Right renal pelvis (tissue), 4 donors: ENCODE measurements around the gene ARRDC4. TPM values are rescaled to one million over a fixed set of nuclear protein-coding genes. Genes with fewer than 3 reads are reported as not detected.

Source experiments
- DNase-seq, 4 donors: peaks; one replicate each; pipeline ENCODE4 v3.0.0-alpha.2; 2013; ENCODE audit warnings: low read depth in 4 of 4, low spot score in 3 of 4, missing footprints in 1 of 4
- polyA plus RNA-seq, 4 donors: library from polyadenylated mRNA; unstranded; fragments of 120-200 nt; gene quantifications; one replicate each; pipeline ENCODE4 v1.2.1, GENCODE V29; 2013; ENCODE audit not compliant: insufficient read length in 4 of 4

The ARRDC4 gene
- polyA plus RNA-seq, 4 donors = 25.5 to 38.9 (median 35.1) TPM

DNA sequence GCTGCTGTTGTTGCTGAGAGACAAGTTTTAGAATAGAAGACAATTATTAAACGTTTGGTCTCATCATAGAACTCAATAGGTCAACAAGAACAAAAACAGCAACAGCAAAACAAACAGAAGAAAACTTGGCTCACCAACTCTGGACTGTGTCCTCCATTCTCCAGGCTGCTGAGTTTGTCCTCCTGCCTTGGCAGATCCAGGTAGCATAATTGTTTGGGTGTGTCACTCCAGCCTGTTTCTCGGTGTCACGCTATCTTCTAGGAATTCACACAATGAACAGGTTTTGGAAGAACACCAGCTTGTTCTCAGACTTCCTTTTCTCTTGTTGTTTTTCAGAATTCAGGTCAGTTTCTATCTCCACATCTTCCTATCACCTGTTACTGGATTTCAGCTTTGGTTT, 34.7 kb downstream of the ARRDC4 start:
- DNase-seq = no peak

DNA sequence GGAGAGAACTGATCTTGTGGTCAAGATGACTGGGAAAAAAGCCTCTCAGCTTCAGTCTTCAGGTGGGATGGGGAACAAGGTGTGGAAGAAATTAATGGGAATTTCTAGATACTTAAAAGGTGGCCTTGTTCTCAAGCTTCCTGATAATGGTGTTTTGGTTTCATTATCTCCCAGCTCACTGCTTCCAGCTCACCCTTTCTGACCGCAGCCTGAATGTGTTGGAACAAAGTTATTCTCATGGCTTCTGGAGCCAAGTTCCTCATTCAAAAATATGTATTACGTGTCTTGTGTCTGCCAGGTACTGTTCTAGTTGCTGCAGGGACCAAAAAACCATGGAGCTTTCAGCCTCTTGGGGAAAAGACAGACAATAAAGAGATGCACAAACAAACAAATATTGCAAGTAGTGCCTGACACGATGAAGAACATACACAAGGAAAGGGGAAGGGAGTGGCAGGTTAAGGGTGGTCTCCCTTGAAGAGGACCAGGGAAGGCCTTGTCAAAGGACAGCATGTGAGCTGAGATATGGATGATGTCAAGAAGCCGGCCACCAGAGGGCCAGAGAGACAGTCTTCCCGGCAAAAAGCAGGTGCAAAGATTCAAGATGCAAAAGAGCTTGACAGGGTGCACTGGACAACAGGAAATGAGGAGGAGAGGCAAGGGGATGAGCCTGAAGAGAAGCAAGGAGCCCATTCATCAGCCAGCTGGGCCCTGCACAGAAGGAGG, 35.5 kb downstream of the ARRDC4 start:
- peak; percentile 10 to 20 (median 13) for DNase-seq

DNA sequence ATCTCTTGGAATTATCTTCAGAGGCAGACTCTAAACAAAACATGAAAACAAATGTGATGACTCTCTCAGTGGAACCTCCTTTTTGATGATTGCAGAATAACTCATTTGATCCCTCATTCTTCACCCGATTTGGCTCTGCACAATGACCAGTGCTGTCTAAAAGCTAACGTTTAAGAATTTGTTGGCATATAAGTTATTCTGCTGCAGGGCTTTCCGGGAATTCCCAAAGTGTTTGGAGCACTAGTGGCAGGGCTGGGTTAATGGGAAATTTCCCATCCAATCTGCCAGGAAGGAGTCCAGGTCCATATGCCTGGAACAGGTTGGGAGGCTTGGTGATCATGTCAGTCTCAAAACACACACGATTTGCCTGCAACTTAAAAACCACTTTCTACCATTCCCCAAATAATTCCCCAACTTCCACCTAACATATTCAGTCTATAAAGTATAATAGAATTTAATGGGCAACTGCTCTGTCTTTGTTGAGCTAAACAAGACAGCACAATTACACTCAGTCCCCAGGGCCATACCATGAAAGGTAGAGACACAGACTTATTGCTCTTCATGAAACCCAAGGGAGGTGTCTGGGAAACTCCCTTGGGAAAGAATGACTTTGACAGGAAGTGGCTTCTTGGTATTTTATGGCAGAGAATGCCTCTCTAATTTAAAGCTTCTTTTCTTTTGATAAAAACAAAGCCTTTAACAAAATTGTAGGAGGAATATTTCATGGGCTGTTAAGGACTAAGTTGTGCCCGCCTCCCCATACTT, 38.0 kb downstream of the ARRDC4 start:
- no peak for DNase-seq

DNA sequence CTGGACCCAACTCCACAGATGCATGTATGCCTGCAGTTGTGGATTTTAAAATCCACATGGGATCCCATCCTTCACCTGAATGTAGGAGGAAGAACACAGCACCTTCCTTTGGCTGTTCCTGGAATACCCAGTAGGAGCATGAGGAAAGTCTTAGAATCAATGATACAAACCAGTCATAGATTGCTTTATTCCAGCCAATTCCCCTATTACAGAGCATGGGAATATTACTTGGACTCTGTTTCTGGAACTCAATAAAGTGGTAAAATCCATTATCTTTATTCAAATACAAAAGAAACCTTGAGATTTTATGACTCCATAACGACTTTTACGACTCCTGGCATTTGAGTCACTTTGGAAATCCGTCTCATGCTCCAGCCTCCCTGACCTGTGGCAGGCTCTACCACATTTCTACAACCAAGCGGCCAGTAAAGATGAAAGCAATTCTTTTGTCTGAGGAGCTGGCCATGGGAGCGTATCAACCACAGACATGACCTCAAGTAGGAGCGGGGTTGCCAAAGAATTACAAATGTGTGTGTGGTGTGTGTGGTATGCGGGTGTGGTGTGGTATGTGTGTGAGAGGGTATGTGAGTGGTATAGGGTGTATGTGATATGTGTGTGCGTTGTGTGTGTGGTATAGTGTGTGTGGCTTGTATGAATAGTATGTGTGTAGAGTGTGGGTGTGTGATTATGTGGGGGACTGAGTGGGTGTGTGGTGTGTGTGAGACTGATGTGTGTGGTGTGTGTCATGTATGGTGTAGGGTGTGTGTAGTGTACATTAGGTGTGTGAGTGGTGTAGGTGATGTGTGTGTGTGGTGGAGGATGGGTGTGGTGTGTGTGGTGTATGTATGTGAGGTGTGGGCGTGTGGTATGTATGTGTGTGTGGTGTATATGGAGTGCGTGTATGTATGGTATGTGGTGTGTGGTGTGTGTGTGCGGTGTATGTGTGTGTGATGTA, 40.0 kb downstream of the ARRDC4 start:
- DNase-seq = no peak

DNA sequence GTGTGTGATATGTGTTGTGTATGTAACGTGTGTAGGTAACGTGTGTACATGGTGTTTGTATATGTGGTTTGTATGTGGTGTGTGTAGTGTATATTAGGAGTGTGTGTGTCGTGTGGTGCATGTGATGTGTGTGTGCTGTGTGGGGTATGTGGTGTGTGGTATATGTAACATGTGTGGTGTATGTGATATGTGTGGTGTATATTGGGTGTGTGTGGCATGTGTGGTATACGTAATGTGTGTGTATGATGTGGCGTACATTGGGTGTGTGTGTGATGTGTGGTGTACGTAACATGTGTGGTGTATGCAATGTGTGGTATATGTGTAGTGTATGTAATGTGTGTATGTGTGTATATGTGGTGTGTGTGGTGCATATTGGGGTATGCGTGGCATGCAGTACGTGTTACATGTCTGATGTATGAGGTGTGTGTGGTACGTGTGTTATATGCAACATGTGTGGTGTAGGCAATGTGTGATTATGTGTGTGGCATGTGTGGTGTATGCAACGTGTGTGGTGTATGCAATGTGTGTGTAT, 41.2 kb downstream of the ARRDC4 start:
- DNase-seq = no peak

DNA sequence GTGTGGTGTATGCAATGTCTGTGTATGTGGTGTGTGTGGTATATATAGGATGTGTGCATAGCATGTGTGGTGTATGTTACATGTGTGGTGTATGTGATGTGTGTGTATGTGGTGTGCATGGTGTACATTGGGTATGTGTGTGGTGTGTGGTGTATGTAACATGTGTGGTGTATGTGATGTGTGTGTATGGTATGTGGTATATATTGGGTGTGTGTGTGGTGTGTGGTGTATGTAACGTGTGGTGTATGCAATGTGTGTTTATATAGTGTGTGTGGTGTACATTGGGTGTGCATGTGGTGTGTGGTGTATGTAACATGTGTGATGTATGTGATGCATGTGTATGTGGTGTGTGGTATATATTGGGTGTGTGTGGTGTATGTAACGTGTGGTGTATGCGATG, 41.9 kb downstream of the ARRDC4 start:
- no peak for DNase-seq

DNA sequence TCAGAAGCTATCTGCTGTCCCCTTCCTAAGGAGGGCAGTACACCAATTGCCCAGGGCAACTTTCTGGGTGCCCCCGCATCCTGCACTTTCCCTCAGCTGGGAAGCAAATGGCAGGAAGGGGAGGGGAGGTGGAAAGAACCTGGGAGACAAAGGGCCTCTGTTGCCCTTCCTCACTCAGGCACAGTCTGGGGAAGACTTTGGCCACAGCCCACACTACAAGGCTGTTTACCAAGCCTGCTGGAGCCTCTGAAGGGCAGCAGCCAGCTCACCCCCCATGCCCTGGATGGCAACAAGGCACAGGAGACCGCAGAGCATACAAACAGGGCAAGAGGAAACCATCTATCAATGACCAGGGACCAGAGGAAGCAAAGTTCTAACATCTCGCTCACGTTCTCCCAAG, 42.4 kb downstream of the ARRDC4 start:
- DNase-seq = no peak

DNA sequence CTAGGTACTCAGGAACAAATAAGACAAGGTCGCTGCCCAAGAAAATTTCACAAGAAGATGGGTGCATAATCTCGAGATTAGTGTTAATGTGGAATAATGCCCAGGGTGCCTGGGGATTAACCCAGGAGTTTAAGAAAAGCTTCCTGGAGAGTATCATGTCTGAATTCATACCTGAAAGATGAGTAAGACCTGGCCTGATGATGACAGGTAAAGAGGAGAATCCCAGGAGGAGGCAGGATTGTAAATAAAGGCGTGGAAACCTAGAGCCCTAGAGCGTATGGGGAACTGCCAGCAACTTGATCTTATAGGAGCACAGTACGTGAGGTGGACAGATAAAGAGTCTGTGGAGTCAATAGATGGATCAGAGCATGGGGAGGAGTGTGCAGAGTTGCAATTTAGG, 43.0 kb downstream of the ARRDC4 start:
- no peak for DNase-seq

DNA sequence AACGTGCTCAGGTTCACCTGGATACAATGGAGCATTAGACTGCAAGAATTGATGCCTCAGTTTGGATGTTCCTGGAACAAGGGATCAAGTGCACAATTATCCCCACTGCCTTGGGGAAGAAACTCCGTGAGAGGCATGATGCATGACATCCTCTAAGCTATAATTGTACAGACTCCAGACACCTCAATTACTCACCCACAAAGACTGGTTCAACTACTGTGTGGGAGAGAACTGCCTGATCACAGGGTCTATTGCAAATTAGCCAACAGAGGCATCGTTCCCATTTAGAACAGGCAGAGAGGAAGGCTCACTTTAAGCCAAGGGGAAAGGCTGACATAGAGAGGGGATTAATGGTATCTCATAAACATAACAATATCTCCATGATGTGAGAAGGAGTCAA, 43.5 kb downstream of the ARRDC4 start:
- DNase-seq = no peak

DNA sequence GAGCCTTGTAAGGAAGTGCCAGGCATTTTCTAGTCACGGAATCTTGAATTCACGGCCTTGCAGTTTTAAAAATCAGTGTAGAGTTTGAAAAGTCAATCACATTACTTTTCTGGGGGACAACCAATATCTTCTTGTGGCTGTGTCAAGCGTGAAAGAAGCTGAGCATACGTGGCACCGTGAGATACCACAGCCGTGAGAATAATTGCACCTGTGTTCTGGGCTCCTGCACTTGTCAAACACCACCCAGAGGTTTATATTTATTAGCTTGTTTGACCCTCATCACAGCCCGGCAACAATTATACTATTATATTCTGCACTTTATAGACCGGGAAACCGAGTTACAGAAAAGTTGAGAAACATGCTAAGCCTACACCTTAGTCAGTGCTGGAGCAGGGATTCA, 45.2 kb downstream of the ARRDC4 start:
- DNase-seq = no peak

DNA sequence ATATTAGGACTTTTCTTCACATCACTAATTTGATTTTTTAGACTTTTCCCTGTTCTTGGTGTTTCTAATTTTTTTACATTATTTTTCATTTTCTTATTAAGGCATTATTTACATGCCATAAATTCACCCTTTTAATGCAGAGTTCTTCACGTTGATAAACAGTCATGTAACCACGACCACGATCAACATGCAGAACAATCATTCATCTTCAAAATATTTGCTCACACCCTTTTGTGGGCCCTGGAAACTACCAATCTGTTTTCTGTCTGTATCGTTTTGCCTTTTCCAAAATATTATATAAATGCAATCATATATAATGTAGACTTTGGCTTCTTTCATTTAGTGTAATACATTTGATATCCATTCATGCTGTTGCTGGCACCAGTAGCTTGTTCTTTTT, 48.7 kb downstream of the ARRDC4 start:
- no peak for DNase-seq

DNA sequence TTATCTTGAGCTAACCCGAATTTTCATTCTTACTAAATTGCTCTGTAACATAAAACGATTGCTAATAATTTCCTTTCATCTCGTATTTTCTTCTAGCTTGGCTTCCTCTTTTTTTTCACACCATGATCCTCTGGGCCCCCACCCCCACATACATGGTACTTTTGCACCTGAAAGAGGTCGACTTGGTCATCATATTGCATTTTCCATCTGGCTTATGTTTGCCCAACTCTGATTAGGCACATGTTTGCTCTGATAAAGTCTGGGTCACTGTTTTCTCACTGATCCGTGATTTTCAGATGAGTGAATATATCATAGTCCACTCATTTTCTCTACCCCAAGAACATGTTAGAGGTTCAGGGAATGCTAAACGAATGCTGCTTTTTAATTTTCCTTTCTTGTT, 49.5 kb downstream of the ARRDC4 start:
- no peak for DNase-seq

DNA sequence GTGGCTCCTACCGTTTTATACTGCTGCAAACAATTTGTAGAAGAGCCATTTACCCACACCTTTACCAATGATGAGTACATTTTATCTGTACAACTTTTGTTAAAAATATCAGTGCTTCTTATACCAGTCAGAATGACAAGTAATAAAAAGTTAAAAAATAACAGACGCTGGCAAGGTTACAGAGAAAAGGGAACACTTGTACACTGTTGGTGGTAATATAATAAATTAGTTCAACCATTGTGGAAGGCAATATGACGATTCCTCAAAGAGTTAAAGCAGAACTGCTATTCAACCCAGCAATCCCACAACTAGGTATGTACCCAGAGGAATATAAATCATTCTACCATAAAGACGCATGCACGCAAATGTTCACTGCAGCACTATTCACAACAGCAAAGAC, 51.9 kb downstream of the ARRDC4 start:
- DNase-seq = no peak

DNA sequence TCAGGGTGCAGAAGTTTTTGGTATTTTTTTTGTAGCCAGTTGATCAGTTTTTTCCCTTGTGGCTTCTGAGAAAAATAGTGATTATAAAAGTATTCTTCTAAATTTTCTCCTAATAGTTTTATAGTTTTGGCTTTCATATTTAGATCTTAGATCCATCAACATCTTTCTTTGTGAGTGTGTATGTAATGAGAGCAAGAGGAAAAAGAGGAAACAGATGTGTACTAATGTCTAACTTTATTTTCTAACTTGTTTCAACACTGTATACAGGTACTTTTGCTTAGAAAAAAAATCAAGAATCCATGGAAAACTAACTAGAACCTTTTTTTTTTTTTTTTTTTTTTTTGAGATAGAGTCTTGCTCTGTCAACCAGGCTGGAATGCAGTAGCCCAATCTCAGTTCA, 53.1 kb downstream of the ARRDC4 start:
- DNase-seq = no peak

DNA sequence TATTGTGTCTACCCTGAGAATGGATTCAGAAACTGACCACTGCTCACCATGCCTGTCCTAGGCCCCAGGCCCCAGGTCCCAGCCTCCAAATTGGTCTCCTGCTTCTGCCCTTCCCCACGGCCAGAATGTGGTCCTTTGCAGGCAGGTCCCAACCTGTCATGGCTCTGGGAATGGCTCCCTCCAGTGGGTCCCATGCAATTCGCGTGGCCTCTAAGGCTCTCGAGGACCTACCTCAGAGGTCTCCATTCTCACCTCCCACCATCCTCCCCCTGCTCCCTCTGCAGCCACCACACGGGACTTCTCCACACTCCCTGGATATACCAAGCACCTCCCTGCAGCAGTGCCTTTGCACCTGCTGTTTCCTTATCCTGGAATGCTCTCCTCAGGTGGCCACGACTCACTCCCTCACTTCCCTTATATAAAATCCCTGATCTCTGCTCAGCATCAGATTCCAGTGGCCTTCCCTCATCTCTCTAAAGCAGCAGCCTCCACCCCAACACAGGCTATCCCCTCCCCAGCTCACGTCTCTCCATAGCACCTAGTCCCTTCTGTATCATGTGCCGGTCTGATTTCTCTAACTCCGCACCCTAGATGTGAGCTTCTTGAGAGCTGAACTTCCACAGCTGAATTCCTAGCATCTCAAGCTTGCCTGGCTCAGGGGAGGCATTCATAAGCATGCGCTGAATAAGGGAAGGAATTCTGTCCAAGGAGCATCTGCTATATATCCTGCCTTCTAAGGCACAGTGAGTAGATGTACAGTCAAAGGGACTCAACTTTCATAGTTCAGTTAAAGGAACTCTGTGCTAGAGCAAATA, 56.9 kb downstream of the ARRDC4 start:
- DNase-seq = no peak

DNA sequence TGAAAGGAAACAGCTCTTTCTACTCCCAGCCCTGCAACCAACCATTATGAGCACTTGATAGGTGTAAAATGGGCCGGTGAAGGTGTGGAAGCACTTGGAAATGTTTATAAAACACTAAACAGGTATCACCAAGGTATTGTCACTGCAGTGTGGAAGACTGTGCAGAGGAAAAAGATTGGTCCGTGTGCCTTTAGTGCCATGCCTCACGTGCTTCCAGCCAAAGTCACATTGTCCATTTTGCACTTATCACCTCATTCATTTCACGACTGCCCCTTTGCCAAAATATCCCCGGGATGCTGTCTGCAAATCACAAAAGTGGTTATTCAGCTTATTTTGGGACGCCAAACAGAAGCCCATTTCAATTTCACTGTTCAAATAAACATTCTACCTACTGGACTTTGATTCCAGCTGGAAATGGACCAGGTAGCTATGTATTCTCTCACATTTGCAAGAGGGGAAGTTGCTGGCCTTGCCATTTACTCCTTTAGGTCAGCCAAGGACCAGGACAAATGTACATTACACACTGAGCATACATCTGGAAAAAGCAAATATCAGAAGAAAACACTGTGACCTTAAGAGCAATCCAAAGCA, 58.4 kb downstream of the ARRDC4 start:
- DNase-seq = no peak
